ENCODE results near the gene RPTOR.

The RPTOR gene

DNA sequence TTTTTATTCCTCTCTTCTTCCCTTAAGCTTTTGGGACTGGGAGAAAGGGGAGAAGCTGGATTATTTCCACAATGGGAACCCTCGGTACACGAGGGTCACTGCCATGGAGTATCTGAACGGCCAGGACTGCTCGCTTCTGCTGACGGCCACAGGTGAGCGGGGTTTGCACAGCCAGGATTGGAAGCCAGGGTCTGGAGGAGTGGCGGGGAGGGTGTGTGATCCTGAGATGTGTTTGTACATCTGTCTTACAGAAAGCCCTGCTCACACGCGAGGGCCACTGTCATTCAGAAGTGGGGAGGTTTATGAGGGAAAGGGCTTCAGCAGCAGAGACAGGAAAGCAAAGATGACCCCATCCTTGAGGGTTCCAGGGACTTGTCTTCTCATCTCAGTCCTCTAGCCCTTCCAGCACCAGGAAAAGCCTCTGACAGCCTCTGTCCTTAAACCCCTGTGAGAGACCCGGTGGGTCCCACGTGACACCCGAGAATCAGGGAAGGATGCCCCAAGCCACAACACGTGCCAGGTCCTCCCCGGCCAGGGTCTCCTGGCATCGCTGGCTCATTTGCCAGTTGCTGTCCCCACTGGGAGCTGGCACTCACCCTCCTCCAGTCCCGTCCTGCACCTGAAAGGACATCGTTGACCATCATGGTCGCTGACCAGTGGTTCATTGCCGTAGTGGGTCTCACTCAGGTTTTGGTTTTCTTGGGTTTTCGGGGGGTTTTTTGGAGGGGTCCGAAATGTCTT is 402.7 kb downstream of the RPTOR start:
- no peak for DNase-seq (ENCODE audit: low spot score)

DNA sequence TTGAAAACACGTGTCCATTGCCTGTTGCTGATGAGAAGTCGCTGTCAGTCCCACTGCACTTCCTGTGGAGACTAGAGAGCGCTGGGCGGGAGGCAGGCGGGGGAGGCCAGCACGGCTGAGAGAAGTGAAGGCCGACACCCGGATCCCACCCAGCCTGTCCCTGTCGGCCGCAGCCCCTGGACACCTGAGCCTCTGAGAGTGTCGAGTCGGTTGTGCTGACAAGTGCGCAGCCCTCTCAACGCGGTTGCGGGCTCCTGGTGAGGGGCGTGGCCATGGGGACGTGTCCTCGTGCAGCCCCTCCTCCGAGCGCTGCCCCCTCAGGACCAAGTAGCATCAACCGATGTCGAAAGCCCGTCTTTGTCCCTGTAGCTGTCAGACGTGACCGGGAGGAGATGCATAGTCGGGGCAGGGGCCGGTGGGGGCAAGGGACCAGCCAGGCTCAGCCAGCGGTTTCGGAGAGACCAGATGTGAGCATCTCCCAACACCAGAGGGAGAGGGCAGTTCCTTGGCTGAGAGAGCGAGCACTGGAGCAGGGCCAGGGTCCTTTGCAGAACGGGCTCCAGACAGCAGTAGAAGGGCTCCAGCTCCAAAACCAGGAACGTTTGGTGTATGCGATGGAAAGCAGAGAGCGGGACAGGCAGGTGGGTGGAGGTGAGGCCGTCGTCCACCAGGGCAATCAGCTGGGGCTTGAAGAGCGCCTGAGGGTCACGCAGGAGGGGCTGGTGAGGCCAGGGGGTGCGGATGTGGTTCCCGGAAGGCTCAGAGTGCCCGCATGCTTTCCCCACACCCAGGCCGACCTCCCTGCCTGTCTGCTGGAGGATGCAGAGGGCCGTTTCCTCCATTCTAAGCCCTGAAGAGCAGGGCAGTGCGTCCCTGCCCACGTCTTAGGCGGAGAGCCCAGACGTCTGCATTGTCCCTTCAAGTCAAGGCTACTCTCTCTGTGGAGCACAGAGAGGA is 403.7 kb downstream of the RPTOR start:
- no peak for DNase-seq (ENCODE audit: low spot score)

GRCh38 chr17:80948976-80949450 is 404.4 kb downstream of the RPTOR start:
- DNase-seq (ENCODE audit: low spot score), result no peak

- no peak for DNase-seq (ENCODE audit: low spot score)
These were observed 405.1 kb downstream of the RPTOR start for GRCh38 chr17:80949451-80950421.

DNA sequence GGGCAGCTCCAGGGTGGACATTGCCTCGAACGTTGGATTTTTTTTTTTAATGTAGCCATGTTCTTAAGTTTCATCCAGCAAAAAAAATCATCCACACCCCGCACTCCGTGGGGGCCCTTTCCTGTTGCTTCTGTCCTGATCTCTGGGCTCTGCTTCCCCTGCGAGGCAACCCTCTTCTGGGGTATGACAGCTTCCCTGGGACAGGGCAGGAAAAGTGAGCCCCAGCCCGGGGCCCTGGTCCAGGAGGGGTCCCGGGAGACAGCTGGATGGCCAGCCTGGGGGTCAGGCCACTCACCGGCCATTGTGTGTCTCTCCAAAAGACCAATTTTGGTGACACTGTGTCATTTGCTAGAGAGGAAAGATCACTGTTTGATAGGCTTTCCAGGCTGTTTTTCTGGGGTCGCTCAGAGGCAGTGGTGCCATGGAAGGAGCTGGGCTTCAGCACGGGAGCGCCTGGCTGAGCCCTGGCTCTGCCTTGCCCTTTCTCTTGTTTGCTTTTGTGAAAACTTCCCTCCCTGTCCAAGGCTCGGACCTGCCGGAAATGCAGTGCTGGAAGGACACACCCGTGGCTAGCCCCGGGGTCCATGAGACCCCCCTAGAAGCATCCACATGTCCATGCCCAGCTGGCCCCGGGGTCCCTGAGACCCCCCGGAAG is 406.0 kb downstream of the RPTOR start:
- DNase-seq (ENCODE audit: low spot score), result no peak

GRCh38 chr17:80951121-80952090 is 406.8 kb downstream of the RPTOR start:
- no peak for DNase-seq (ENCODE audit: low spot score)

- no peak for DNase-seq (ENCODE audit: low spot score)
These were observed 407.7 kb downstream of the RPTOR start for GRCh38 chr17:80952291-80952690.

DNA sequence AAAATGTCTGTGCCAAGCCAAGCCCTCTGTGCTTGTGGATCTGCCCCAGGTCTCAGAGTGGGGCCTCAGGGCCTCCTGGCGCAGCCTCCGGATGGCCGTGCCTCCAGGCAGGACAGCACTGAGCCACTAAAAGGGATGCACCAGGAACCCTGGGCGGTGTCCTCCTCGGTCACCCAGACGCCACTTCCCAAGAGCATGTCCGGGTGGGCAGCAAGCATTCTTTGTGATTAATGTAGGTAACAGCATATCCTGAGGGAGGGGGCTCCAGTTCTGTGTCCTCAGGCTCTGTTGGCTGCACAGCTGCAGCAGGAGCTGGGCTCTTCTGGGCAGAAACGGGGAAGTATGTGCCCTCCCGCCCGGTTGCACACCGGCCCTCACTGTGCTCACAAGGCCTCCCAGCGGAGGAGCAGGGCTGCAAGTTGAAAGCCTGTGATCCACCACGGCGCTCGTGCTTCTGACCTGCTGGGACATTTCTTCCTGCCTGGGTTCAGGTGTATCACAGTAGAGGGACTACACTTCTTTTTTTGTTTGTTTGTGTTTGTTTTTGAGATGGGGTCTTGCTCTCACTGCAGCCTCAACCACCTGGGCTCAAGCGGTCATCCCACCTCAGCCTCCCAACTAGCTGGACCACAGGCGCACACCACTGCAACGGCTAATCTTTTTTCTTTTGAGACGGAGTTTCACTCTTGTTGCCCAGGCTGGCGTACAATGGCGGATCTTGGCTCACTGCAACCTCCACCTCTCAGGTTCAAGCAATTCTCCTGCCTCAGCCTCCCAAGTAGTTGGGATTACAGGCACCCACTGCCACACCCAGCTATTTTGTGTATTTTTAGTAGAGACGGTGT is 409.1 kb downstream of the RPTOR start:
- no peak for DNase-seq (ENCODE audit: low spot score)

GRCh38 chr17:80955078-80955477 is 410.4 kb downstream of the RPTOR start:
- no peak for DNase-seq (ENCODE audit: low spot score)

DNA sequence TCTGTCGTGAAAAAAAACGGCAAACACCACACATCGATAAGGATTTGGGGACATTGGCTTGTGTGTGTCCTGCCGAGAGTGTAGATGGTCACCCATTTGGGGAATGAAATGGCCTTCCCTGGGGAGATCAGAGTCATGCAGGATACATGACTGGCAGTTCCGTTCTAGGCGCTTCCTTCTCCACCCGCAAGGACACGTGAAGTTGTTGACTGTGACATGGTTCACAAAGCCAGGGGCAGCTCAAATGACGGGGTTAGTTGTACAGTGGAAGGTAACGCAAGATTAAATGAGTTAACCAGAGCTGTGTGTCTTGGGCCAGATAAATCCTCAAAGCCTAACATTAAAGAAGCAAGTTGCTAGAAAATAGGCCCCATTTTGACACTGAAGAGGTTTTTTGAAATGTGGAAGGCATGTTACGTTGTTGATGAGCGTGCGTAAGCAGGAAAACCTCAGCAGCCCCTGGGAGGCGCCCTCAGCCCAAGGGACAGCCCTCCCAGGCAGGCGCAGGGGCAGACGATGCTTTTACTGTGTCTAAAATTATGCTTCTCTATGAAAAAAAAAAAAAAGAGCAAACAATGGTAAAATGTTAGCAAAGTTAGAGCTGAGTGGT is 411.1 kb downstream of the RPTOR start:
- DNase-seq (ENCODE audit: low spot score), result no peak

- DNase-seq (ENCODE audit: low spot score), result no peak
These were observed 411.9 kb downstream of the RPTOR start for GRCh38 chr17:80956321-80957190.

DNA sequence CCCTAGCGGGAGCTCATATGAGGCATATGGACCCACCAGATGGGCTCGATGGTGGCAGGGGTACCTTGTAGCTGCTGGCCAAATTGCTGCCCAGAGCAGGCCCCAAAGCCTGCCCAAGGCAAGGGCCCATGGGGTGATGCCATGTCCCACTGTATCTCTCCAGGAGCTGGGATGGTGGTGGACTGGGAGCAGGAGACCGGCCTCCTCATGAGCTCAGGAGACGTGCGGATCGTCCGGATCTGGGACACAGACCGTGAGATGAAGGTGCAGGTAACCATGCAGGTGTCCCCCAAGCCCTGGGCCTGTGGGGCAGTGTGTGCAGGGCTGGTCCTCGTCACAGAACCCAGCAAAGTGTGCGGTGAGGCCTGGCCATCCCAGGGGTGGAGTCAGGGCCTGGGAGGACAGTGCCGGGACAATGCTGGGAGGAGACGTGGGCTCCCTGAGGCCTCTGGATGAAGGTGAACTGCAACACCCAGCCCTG is 412.9 kb downstream of the RPTOR start:
- DNase-seq (ENCODE audit: low spot score), result no peak

- DNase-seq (ENCODE audit: low spot score), result no peak
These were observed 414.8 kb downstream of the RPTOR start for GRCh38 chr17:80959330-80960036.

GRCh38 chr17:80960037-80960796 is 415.6 kb downstream of the RPTOR start:
- no peak for DNase-seq (ENCODE audit: low spot score)

DNA sequence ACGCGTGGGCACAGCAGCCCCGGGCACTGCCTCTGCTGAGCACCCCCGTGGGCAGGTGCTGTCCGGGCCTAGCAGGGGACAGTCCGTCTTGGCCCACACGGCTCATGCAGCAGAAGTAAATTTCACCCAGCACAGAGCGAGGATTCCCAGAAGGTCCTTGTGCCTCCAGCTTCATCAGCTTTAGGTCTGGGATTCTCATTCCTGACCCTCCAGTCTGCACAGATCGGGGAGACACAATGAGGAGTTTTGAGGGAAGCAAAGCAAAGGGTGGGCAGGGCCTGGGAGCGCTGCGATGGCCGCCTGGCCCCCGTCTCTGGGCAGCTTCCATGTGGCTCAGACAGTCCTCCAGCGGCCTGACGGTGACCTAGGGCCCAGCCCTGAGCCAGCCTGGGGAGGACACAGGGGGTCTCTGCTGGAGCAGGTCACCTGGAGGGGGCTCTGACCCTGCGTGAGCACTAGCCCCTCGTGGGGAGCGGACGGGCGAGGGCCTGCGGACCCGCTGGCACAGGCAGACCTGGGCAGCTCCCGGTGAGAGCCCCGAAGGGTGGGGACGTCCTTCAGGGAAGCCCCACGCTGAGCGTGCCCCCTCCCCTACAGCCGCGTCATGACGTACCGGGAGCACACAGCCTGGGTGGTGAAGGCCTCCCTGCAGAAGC is 416.3 kb downstream of the RPTOR start:
- no peak for DNase-seq (ENCODE audit: low spot score)

Measured in hepatic stellate cell (primary cell).